HL-60/S4 (cell line): Measurements from ENCODE around the gene APBB2.

Experiments
- in situ Hi-C: fragments of 300-500 bp; cut with MboI; formaldehyde crosslinking; loops from 2 replicates; pipeline ENCODE4 v1.14.3; 2022; ENCODE audit warnings: low sequenced_read_pairs

APBB2 gene

DNA sequence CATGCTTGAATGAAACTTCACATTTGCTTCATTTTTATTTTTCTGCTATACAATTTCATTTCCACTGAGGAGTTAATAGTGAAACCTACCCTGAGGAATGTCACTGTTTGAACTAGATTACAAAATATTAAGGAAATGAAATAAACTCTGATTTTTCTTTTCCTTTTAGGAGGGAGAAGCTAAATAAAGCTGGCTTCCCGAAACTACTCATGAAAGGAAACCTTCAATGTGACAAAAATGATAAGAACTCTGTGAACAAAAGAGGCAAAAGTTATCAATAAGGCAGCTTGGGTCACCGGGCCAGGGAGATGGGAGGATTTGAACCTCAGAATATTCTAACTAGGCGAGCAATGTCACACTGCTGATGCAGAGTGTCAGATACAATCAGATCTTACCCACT lies 185.2 kb downstream of the APBB2 start:
- in situ Hi-C loops, result no loop called here

DNA sequence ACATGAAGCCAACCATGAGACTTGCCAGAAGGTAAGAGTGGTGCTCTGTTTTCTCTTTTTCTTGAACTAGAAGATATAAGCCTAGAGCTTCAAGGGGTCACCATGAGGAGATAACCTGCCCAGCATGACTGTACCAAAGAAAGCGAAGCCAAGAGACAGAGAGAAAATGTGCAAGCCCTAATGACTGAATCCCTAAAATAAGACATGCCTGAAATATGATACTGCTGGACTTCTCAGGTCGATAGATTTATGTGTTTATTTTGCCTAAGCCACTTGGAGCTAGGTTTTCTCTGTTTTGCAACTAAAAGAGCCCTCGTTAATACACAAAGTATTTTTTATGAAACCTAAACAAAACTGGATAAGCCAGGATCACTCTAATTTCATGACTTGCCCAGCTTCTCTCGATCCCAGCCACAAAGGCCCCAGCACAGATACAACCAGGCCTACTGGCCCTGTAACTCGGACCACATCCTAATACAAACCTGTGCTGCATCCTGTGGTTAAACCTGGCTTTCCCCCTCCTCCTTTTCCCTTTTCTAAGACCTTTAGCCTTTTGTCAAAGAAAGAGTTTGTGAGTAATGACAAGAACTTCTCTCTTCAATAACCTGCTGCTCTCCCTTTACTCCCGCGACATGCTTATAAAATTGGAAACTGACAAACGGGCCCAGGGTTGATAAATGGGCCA lies 185.8 kb downstream of the APBB2 start:
- in situ Hi-C loops, result no loop called here

DNA sequence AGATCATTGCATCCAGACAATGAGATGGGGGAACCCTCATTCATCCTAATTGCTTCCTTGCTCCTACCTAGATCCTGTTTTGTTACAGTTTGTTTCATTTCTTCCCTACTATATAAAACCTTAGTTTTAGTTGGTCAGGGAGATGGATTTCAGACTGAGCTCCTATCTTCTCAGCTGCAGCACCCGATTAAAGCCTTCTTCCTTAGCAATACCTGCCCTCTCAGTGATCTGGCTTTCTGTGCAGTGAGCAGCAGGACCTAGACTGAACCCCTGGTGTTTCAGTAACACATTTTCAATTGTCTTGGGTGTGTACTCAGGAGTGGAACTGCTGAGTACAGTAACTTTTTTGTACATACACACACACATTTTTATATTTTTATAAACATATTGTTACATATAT lies 187.4 kb downstream of the APBB2 start:
- in situ Hi-C loops, result no loop called here

DNA sequence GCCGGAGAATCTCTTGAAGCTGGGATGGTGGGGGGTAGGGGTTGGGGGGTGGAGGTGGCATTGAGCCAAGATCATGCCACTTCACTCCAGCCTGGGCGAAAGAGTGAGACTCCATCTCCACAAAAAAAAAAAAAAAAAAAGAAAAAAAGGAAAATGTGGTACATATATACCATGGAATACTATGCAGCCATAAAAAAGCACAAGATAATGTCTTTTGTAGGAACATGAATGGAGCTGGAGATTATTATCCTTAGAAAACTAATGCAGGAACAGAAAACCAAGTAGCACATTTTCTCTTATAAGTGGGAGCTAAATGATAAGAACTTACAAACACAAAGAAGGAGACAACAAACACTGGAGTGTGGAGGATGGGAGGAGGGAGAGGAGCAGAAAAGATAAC lies 188.5 kb downstream of the APBB2 start:
- in situ Hi-C loops, result no loop called here

DNA sequence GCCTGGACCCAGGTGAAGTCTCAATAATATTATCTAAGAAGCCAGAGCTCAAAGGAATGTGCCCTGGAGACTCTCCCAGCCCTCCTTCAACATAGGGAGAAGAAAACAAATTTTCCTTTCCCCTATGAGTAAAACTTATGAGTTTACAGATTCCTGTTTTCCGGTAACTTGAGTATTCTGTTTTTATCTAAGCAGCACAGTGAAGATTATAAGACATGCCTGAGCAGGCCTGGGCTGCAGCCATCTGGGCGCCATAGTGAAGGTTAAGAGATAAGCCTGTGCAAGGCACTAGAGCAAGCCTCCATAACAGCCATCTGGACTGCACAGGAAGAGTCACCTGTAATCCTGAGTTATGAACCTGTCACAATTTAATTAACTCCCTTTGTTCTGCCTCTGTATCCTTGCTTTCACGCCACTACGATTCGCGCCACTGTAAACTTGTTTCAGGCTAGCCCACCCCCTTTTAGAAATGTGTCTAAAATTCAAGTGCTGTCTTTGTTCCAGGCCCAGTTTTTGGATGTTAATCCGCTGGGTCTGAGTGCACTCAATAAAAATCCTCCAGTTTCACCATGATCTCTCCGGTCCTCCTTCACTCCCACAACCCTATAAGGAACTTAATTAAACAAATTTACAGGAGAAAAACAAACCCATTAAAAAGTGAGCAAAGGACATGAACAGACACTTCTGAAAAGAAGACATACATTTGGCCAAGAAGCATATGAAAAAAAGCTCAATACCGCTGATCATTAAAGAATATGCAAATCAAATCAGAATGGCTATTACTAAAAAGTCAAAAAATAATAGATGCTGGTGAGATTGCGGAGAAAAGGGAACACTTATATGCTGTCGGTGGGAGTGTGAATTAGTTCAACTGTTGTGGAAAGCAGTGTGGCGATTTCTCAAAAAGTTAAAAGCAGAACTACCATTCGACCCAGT lies 189.5 kb downstream of the APBB2 start:
- in situ Hi-C loops, result no loop called here

DNA sequence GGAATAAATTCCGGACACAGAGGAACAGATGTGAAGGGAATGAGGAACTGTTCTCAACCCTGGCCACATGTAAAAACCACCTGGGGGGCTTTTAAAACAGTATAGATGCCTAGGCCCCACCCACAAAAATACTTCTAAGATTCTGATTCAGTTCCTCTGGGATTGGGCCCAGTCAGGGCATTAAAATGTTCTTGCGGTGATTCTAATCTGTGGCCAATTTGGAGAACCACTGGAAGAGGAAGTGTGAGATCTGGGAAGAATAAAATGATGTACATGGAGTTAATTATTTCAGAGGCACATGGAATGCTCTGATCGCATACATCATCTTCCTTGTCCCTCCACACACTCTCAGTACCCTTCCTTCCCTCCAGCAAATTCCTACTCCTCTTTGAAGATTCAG lies 192.2 kb downstream of the APBB2 start:
- in situ Hi-C loops, result no loop called here

DNA sequence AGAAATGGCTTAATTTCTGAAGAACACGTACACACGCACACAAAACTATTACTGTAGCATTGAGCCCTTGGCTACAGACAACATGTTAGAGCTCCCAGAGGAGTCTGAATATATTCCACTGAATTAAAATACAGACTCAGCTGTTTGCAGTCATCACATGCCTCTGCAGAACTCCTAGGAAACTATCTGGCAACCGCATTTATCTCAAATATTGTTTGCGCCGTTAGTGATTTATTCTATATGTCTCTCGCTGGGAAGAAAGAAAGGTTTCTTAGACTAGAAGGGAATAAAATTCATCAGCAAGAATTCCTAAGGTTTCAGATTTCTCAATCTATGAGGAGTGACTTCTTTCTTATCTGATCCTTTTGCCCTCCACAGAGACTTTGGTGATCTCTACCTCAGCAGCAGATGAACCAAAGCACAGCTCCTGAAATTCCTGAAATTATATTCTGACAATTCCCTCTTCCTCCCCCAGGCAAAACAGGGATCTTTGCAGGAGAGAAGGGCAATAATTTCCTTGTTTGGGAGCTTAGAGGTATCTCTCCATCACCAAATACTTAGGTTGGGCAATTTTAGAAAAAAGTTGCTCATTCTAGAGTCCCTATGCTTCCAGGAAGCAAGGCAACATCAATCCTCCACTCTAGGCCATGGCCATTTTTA lies 199.2 kb downstream of the APBB2 start:
- in situ Hi-C loops, result no loop called here

DNA sequence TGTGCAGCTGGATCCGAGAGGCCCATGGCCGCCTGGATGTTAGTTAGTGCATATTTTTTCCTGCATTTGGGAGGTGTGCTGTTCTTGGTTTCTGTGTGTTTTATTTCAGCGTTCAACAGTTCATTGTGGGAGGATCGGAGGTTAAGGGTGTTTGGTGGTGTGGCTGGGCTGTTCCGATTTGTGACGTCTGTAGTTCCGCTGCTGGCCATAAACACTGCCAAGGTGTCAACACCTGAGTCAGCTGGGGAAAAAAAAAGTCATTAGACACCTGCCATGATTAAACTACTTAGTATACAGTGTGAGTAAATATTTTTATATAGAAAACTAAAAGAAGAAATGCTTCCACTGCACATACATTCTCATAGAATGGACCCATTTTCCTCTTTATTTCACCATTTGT lies 200.2 kb downstream of the APBB2 start:
- in situ Hi-C loops, result no loop called here

DNA sequence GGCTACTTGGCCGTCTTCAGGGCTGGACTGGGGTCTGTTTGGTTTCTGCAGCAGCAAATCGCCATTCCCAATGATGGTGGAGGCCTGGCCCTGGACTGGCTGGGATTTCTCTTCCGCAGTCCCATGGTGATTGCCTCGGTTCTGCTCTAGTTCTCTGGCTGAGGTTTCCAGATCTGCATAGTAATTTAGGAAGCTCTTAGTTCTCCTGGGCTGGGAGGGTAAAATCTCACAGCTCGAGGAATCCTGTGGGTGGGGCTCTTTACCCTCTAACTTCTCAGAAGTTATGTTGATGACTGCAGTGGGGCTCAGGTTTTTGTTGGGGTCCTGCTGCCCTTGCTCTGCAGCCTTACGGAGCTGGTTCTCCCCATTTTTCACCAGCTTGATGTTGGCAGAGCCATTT lies 200.6 kb downstream of the APBB2 start:
- in situ Hi-C loops, result no loop called here

DNA sequence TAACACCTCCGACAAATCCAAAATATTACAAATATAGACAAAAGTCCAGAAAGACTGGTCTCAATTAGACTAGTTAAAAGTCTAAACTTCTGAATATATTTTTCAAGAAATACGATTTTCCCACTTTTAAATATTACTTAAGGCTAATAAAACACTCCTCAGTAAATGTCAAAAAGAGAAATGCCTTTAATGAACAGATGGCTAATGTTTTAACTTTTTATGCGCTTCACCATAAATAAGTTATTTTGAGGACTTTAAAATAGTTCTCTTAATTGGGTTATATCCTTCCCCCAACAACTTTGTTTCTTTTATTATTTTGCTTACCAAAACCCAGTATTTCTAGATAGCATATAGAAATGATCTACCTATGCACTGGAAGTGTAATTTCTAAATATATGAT lies 201.4 kb downstream of the APBB2 start:
- in situ Hi-C loops, result no loop called here

DNA sequence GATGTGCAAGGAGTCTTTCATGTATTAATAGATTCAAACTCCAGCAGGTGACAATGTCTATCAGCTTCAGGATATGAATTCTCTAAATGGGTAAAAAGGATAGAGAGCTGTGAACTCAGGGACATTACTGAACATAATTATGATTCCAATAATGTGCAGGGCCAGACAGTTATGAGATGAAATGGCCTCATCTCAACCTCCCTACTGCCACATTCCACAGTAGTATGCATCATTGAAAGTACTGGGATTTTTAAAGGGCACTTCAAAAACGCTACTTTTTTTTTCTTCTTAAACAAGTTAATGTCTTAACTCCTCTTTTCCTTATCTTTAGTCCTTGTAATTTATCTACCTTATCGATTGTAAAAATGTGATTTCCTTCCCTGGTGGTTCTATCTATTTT lies 202.0 kb downstream of the APBB2 start:
- in situ Hi-C loops, result no loop called here

DNA sequence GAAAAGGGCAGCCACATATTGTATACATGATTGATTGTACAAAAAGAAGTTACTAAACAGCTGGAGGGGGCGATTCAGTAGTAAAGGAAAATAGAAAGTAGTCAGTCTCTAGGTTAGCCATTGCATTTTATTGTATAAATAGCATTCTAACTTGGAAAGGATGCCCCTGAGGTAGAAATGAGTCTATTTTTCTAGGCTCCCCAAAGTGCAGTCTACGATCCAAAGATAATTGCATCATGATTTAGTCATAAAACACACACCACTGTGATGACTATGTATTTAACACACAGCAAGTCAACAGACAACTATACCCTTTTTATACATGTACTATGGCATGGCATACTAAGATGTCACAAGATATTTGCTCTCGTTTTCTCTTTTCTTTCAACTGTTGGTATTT lies 204.9 kb downstream of the APBB2 start:
- in situ Hi-C loops, result no loop called here

DNA sequence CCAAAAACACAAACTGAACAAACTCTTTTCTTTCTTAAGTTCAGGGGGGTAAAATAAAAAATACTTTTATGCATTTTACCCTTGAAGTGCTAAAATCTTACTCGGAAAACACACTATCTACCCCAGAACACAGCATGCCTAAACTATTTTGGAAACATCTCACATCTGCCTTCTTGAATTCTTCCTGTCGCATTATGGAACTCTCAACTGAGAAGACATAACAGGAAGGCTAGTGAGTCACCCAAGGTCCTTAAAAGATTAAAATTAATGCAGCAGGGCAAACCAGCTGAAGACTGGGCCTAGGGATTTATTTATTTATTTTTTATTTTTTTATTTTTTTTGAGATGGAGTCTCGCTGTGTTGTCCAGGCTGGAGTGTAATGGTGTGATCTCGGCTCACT lies 208.2 kb downstream of the APBB2 start:
- in situ Hi-C loops, result no loop called here

DNA sequence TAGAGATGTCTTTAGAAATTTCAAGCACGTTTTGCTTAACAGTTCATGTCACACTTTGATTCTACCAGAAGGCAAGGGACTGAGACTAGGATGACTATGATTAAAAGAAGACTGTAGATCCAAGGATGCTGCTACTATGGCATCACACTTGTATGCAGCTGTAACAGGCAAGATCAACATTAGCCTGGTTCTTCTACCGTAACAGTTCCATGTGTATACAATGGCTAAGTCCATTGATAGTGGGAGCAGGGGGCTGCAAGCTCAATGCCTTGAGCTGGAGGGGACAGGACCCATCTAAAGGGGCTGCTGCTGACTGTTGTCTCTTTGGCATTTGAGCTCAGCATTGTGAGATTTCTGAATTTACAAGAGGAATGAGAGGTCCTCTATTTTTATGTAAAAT lies 212.0 kb downstream of the APBB2 start:
- in situ Hi-C loops, result no loop called here

DNA sequence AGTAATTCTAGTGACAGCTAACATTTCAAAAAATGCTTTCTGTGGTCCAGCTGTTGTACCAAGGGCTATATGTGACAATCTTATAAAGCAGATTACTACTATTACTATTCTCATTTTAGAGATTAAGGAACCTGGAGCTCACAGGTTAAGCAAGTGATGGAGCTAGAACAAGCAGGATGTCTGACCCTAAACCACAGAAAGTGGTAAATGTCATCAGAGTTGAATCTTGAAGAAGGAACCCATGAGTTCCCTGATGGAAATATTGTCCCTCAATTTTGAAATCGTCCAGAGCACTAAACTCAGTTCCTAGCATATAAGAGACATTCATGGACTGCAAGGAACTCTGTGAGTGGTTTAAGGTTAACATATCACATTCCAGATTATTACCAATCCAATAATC lies 214.0 kb downstream of the APBB2 start:
- in situ Hi-C loops, result no loop called here

DNA sequence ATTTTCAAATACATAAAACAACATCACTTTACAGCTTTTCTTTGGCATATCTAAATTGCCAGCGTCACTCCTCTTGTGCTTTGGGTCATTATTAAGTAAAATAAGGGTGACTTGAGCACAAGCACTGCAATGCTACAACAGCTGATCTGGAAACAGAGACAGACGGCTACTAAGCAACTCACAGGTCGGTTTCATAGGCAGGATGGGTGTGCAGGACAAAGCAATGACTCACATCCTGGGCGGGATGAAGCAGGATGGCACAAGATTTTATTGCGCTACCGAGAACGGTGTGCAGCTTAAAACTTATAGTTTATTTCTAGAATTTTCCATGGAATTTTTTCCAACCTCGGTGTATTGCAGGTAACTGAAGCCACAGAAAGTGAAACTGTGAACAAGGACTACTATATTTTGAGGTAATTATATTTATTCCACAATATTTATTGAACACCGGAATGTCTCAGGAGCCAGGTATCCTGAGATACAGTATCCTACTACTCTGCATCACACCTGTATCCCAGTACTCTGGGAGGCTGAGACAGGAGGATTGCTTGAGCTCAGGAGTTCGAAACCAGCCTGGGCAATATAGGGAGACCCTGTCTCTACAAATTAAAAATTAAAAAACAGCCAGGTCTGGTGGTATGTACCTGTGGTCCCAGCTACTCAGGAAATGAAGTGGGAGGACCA lies 215.5 kb downstream of the APBB2 start:
- in situ Hi-C loops, result loop anchor here (25.0 kb wide), 1 partner anchor 213 kb away; the partner anchor contains the start of gene APBB2

DNA sequence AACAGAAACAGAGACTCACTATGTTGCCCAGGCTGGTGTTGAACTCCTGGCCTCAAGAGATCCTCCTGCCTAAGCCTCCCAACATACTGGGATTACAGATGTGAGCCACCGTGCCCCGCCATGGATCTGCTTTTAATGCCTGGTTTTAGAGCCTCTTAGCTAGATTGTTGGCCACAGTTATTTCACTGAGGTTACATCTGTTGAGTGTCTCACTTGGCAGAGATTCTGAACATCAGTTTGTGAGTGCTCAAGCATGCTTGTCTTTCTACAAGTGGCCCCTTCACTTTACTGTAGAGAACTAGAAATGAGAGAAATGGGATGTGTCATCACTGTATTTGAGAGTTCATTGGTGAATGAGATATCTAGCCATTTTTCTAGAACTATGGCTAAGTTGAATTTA lies 218.5 kb downstream of the APBB2 start:
- in situ Hi-C loops, result loop anchor here (25.0 kb wide), 1 partner anchor 216 kb away; the partner anchor contains the start of gene APBB2

DNA sequence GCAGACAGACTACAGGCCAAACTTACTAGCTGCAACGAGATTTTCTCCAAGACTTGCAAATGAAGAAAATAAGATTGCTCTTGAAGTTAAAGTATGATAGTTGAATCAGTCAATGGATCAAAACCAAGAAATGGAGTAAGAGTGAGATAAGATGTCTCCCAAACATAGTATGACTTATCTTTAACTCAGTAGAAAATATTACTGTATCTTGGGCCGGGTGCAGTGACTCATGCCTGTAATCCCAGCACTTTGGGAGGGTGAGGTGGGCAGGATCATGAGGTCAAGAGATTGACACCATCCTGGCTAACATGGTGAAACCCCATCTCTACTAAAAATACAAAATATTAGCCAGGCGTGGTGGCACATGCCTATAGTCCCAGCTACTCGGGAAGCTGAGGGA lies 220.0 kb downstream of the APBB2 start:
- in situ Hi-C loops, result loop anchor here (25.0 kb wide), 1 partner anchor 218 kb away; the partner anchor contains the start of gene APBB2

DNA sequence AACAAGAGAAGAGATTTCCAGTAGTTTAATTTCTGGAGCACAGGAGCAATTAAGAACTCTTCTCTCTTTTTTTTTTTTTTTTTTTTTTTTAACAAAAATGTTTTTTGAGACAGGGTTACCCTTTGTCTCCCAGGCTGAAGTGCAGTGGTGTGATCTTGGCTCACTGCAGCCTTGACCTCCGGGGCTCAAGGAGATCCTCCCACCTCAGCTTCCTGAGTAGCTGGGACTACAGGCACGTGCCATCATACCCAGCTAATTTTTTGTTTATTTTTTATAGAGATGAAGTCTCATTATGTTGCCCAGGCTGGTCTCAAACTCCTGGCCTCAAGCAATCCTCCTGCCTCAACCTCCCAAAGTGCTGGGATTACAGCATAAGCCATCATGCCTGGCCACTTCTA lies 221.0 kb downstream of the APBB2 start:
- in situ Hi-C loops, result loop anchor here (25.0 kb wide), 1 partner anchor 219 kb away; the partner anchor contains the start of gene APBB2

DNA sequence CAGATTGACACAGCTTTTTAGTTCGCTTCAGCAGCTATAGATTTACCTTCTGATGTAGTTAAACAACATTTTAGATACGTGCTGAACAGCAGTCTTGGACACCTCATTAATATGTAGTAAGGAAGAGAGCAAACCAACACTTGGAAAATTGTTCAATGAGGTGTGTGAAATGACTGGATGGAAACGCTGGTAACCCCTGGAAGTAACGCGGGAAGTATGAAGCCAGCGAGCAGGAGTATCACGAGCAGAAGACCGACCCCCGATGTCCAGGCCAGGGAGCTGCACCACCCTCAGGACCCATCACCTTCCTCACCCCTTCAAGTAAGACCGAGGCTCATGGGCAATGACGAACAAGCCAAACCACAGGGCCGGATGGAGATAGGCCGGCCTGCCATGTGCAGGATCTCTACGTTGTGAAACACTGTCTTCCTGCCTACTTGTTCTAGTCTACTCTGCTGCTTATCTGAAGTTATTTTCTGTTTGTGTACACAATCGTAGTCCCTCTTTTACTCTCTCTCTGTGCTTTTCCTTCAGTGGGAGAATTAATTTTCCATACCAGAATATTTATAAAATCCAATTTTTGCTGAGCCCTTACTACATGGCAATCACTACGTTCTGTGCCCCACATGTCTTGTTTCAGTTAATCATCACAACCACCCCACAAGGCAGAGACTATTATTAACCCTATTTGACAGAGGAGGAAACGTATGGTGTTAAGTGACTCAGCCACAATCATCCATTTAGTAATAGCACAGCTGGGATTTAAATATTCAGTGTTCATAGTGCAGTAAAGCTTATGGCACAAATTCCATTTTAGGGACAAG lies 221.7 kb downstream of the APBB2 start:
- in situ Hi-C loops, result loop anchor here (25.0 kb wide), 1 partner anchor 220 kb away; the partner anchor contains the start of gene APBB2
